SK-N-SH (cell line): ENCODE data around the gene CPXM1. TPM values are rescaled to one million over a fixed set of nuclear protein-coding genes. Genes with fewer than 3 reads are reported as not detected.

ENCODE experiments used
- CTCF ChIA-PET: fragments of 300-600, 350-600 bp; formaldehyde crosslinking; extraction: SDS; loops from one replicate; lab custom pipeline; 2021; lab: Yijun Ruan, JAX
- POLR2A ChIA-PET: fragments of 350-600 bp; sonication (Branson Sonifier 250); formaldehyde crosslinking; extraction: SDS; loops from one replicate; lab custom pipeline; 2020; ENCODE audit warnings: antibody characterized with exemption, inconsistent platforms; lab: Yijun Ruan, JAX
- DNase-seq: peaks from one replicate; pipeline ENCODE4 v3.0.0; 2012
- H2AFZ ChIP-seq: fragments of 200-600 bp; sonication (generic); 2 replicates; pipeline ENCODE4 v1.8.1; 2016; ENCODE audit warnings: antibody characterized with exemption, mild to moderate bottlenecking, low read depth
- H3F3A ChIP-seq: fragments of 200-600 bp; sonication (generic); replicated peaks from 2 replicates; pipeline ENCODE3; 2016; ENCODE audit warnings: antibody characterized with exemption, mild to moderate bottlenecking; ENCODE audit not compliant: insufficient read depth
- H3K27ac ChIP-seq, 2 experiments: fragments of 200-500 bp in 1 of 2; fragments of 200-600 bp in 1 of 2; sonication (Bioruptor generic) in 1 of 2; sonication (generic), shearing (Covaris generic) in 1 of 2; 2 replicates each; pipeline versions ENCODE4 v1.5.1 to v1.6.1; 2014 to 2016; ENCODE audit warnings: low read depth in 2 of 2, inconsistent platforms in 1 of 2, low read length in 1 of 2, mild to moderate bottlenecking in 1 of 2, mixed read lengths in 1 of 2
- H3K27me3 ChIP-seq: fragments of 200-600 bp; sonication (generic), shearing (Covaris generic); 2 replicates; pipeline ENCODE4 v1.6.1; 2016; ENCODE audit warnings: mixed run types; ENCODE audit not compliant: insufficient read depth
- H3K36me3 ChIP-seq, 2 experiments: fragments of 200-500 bp in 1 of 2; fragments of 200-600 bp in 1 of 2; sonication (Bioruptor generic) in 1 of 2; sonication (generic) in 1 of 2; replicated peaks in 1 of 2; 2 replicates each; pipeline versions ENCODE3 to v1.5.1; 2014 to 2016; ENCODE audit warnings: low read length in 1 of 2, mild to moderate bottlenecking in 1 of 2; ENCODE audit not compliant: insufficient read depth in 2 of 2, control insufficient read depth in 1 of 2
- H3K4me1 ChIP-seq, 2 experiments: fragments of 200-500 bp in 1 of 2; fragments of 200-600 bp in 1 of 2; sonication (Bioruptor generic) in 1 of 2; sonication (generic), shearing (Covaris generic) in 1 of 2; 2 replicates each; pipeline versions ENCODE4 v1.5.1 to v1.6.1; 2014 to 2016; ENCODE audit warnings: low read depth in 1 of 2, low read length in 1 of 2, mixed run types in 1 of 2; ENCODE audit not compliant: insufficient read depth in 2 of 2, control insufficient read depth in 1 of 2
- H3K4me2 ChIP-seq: fragments of 200-600 bp; sonication (generic), shearing (Covaris generic); 2 replicates; pipeline ENCODE4 v1.6.1; 2017; ENCODE audit warnings: mixed run types
- H3K4me3 ChIP-seq, 2 experiments: fragments of 200-500 bp in 1 of 2; fragments of 200-600 bp in 1 of 2; sonication (Bioruptor generic) in 1 of 2; sonication (generic), shearing (Covaris generic) in 1 of 2; 2 replicates each; pipeline versions ENCODE4 v1.5.1 to v1.8.1; 2014 to 2016; ENCODE audit warnings: low read depth in 2 of 2, inconsistent platforms in 1 of 2, low read length in 1 of 2, mild to moderate bottlenecking in 1 of 2, mixed read lengths in 1 of 2, moderate library complexity in 1 of 2
- H3K79me2 ChIP-seq: fragments of 200-600 bp; sonication (generic); 2 replicates; pipeline ENCODE4 v1.8.1; 2017; ENCODE audit warnings: mild to moderate bottlenecking; ENCODE audit not compliant: insufficient read depth
- H3K9ac ChIP-seq: fragments of 200-600 bp; sonication (generic); 2 replicates; pipeline ENCODE4 v1.6.1; 2017; ENCODE audit warnings: mixed run types
- H3K9me2 ChIP-seq: fragments of 200-600 bp; sonication (generic); 2 replicates; pipeline ENCODE4 v1.6.1; 2017; ENCODE audit warnings: mixed run types
- H3K9me3 ChIP-seq: fragments of 200-600 bp; sonication (generic); 2 replicates; pipeline ENCODE4 v1.6.1; 2017; ENCODE audit warnings: mixed run types, mild to moderate bottlenecking, moderate library complexity
- H4K20me1 ChIP-seq: fragments of 200-600 bp; sonication (generic); 2 replicates; pipeline ENCODE4 v1.6.1; 2017; ENCODE audit warnings: mild to moderate bottlenecking, mixed run types; ENCODE audit not compliant: insufficient read depth
- CHD2 ChIP-seq: fragments of 150-350 bp; IDR thresholded peaks from 2 replicates; pipeline ENCODE4 v1.6.1; 2018; ENCODE audit warnings: low read length; ENCODE audit not compliant: partially characterized antibody
- CTCF ChIP-seq: fragments of 200-600 bp; sonication (generic); IDR thresholded peaks from 2 replicates; pipeline ENCODE4 v1.6.1; 2017; ENCODE audit warnings: antibody characterized with exemption, mild to moderate bottlenecking, moderate library complexity
- FOXJ3 ChIP-seq: sonication (generic); formaldehyde crosslinking; IDR thresholded peaks from 2 replicates; pipeline ENCODE4 v1.5.1; 2020; ENCODE audit warnings: mild to moderate bottlenecking, missing genetic modification reagents
- GABPA ChIP-seq: IDR thresholded peaks from 2 replicates; pipeline ENCODE4 v1.4.0; 2012; ENCODE audit warnings: low read depth, mild to moderate bottlenecking
- GATA2 ChIP-seq: sonication (generic); formaldehyde crosslinking; IDR thresholded peaks from 2 replicates; pipeline ENCODE4 v1.5.0; 2020; ENCODE audit warnings: mild to moderate bottlenecking, missing genetic modification reagents
- MXI1 ChIP-seq: IDR thresholded peaks from 2 replicates; pipeline ENCODE4 v1.6.1; 2012; ENCODE audit warnings: mild to moderate bottlenecking, low read depth, low read length, improper control_type of control experiment
- NFIC ChIP-seq: IDR thresholded peaks from 2 replicates; pipeline ENCODE4 v1.4.0; 2012; ENCODE audit warnings: borderline replicate concordance
- NRF1 ChIP-seq: IDR thresholded peaks from 2 replicates; pipeline ENCODE4 v1.6.1; 2012; ENCODE audit warnings: low read depth, mild to moderate bottlenecking, low read length
- PBX3 ChIP-seq: IDR thresholded peaks from 2 replicates; pipeline ENCODE4; 2012
- RAD21 ChIP-seq: IDR thresholded peaks from 2 replicates; pipeline ENCODE4 v1.6.1; 2012; ENCODE audit warnings: mild to moderate bottlenecking, low read length
- RFX5 ChIP-seq: IDR thresholded peaks from 2 replicates; pipeline ENCODE4 v1.6.1; 2012; ENCODE audit warnings: mild to moderate bottlenecking, improper control_type of control experiment, low read length
- RXRA ChIP-seq: IDR thresholded peaks from 2 replicates; pipeline ENCODE4 v1.4.0; 2012; ENCODE audit warnings: low read depth, mild to moderate bottlenecking, borderline replicate concordance
- SIN3A ChIP-seq: IDR thresholded peaks from 2 replicates; pipeline ENCODE4 v1.6.1; 2012; ENCODE audit warnings: low read depth, mild to moderate bottlenecking, low read length, moderate library complexity, borderline replicate concordance
- SMC3 ChIP-seq: IDR thresholded peaks from 2 replicates; pipeline ENCODE4 v1.6.1; 2012; ENCODE audit warnings: low read depth, low read length, improper control_type of control experiment
- TEAD4 ChIP-seq: IDR thresholded peaks from 2 replicates; pipeline ENCODE4 v1.4.0; 2012; ENCODE audit warnings: mild to moderate bottlenecking, borderline replicate concordance; ENCODE audit not compliant: insufficient read depth
- USF1 ChIP-seq: IDR thresholded peaks from 2 replicates; pipeline ENCODE4 v1.4.0; 2012; ENCODE audit warnings: low read depth, borderline replicate concordance
- YY1 ChIP-seq: IDR thresholded peaks from 2 replicates; pipeline ENCODE4 v1.4.0; 2012; ENCODE audit warnings: low read depth, mild to moderate bottlenecking
- WGBS: methylation state at CpG from one replicate; pipeline ENCODE4 v1.1.6; 2017; ENCODE audit warnings: low lambda C conversion rate; 5-methylcytosine and 5-hydroxymethylcytosine counted together
- polyA plus RNA-seq, 3 experiments: library from polyadenylated mRNA; depleted of rRNA; stranded (reverse); fragments of >200 nt; gene quantifications; 2 replicates each; pipeline ENCODE4 v1.2.3, GENCODE V29; 2012
- TF ChIP-seq, protein P1 (sequence below): IDR thresholded peaks from 2 replicates; pipeline ENCODE4 v1.4.0; 2012; ENCODE audit warnings: low read depth
- TF ChIP-seq, protein P2 (sequence below): fragments of 150-350 bp; IDR thresholded peaks from 2 replicates; pipeline ENCODE4 v1.6.1; 2017; ENCODE audit warnings: antibody characterized with exemption, low read length, low read depth, borderline replicate concordance

Gene CPXM1
- polyA plus RNA-seq, 1 of the 3 experiments (the other 2 are of a cell fraction) = 99.9 TPM

DNA sequence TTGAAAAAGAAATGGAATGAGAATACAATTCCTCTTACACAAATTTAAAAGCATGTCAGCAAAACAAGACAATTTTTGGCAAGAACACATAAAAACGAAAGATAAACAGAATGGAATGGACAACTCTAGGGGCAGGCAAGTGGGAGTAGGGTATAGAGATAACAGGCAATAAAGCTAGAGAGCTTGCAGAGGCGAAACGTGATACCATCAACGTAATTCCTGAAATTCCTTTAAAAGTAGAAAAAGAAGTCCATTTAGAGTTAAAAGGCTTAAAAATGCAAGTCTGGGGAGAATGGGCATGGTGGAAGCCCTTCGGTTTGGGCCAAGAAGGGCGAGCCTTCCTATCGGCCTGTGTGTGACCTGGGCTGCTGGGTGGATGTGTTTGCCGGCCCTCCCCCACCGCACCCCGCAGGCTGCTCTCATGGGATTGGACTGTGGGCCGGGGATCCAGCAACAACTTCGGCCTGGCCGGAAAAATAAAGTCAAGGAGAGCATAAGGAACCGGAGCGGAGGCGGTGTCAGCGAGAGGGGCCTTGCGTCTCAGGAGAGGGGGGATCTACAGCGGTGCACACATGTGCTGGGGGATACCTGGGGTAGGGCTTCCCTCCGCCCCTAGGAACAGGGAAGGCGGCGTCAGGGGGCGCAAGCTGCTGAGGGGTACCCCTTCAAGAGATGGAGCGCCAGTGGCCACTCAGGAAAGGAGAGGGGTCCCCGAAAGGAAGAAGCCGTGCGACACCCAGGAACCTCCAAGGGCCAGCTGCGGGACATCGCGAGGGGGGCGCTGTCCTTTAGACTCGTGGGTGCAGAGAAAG is 19.9 kb upstream of the CPXM1 start:
- Histone ChIP-seq H3K9me2 (no peaks in the 10 kb centered on the region), H3K36me3 (no peaks in the 10 kb centered on the region), H3K79me2 (no peaks in the 10 kb centered on the region), H3K9ac (no peak overlapping the region), H2AFZ (no peak overlapping the region), H3K4me1 (peaks cover 4 to 5% of the 10 kb centered on the region in 2 experiments; a peak in 2 of 4 replicates), H3K27me3 (no peaks in the 10 kb centered on the region), H3K27ac (peak overlapping the region in 1 of 2 experiments; percentile 13; a peak in 2 of 4 replicates), H3K4me2 (peak overlapping the region; percentile 55; the same call in 1 of the 2 replicates), H3F3A (peaks cover 2% of the 10 kb centered on the region), H3K4me3 (no peak overlapping the region), H3K9me3 (no peaks in the 10 kb centered on the region), H4K20me1 (no peaks in the 10 kb centered on the region)
- ChIA-PET POLR2A (no interaction called here), CTCF (interaction anchor here (1.3 kb wide), 1 partner anchor 21 kb away, joined by 3 read pairs; no protein-coding TSS in a partner anchor)
- 77% methylated on average over 32 of the region's 32 CpGs for WGBS
- DNase-seq = no peak
- TF ChIP-seq RXRA (no peak), NFIC (peak; percentile 32; the same call in 1 of the 2 replicates), PBX3 (no peak)

DNA sequence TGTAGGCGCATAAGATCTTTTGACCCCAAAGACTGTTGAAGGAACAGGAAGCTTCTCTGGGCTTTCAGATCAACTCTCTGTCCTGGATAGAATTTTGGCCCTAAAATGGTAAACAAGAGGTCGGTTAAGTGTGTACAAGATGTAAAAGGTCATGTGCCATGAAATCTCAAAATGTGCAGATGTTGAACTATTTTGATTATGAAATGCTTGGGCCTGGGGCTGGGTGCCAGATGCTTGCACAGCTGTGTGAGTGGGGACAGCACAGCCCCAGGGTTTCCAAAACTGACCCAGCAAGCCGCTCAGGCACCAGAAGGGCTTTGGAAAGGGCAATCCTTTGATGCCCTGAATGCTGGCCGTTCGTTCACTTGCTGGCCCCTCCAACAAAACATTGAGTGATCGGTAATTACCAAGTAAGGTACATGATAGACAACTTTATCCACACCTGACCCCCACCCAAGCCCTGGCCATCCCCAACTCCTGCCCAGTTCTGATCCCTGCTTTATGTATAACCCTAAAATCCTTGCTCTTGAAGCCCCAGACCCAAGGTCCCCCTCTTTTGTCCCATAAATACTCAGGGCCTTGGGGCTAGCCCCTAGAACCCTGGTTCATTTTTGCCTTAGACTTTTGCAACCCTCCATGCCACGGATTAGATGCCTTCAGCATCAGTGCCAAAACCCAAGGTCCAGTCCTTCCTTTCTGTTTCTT is 17.6 kb upstream of the CPXM1 start:
- H3K36me3 ChIP-seq = no peaks in the 10 kb centered on the region
- ChIA-PET CTCF (no interaction called here), POLR2A (no interaction called here)
- no peak overlapping the region for H3K4me2 ChIP-seq
- H4K20me1 ChIP-seq = no peaks in the 10 kb centered on the region
- H3F3A ChIP-seq = peaks cover 13% of the 10 kb centered on the region
- H2AFZ ChIP-seq = no peak overlapping the region
- DNase-seq = peak; percentile 9
- H3K9ac ChIP-seq = no peak overlapping the region
- TF ChIP-seq PBX3 = no peak
- TF ChIP-seq SIN3A = no peak
- no peak for TF ChIP-seq MXI1
- TF ChIP-seq FOXJ3 (CRISPR knock-in tag) = no peak
- TF ChIP-seq RFX5 = no peak
- TF ChIP-seq NFIC = no peak
- TF ChIP-seq CTCF = no peak
- TF ChIP-seq GABPA = no peak
- TF ChIP-seq, protein P1, sequence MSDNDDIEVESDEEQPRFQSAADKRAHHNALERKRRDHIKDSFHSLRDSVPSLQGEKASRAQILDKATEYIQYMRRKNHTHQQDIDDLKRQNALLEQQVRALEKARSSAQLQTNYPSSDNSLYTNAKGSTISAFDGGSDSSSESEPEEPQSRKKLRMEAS = no peak
- TF ChIP-seq, protein P2, sequence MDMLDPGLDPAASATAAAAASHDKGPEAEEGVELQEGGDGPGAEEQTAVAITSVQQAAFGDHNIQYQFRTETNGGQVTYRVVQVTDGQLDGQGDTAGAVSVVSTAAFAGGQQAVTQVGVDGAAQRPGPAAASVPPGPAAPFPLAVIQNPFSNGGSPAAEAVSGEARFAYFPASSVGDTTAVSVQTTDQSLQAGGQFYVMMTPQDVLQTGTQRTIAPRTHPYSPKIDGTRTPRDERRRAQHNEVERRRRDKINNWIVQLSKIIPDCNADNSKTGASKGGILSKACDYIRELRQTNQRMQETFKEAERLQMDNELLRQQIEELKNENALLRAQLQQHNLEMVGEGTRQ = no peak
- no peak for TF ChIP-seq GATA2 (CRISPR knock-in tag)
- TF ChIP-seq USF1 = no peak
- TF ChIP-seq RAD21 = no peak
- TF ChIP-seq TEAD4 = no peak
- TF ChIP-seq CHD2 = no peak
- TF ChIP-seq SMC3 = no peak
- TF ChIP-seq NRF1 = no peak
- no peak for TF ChIP-seq YY1
- no peak overlapping the region for H3K4me3 ChIP-seq
- H3K27ac ChIP-seq = no peak overlapping the region
- H3K79me2 ChIP-seq = no peaks in the 10 kb centered on the region
- H3K27me3 ChIP-seq = no peaks in the 10 kb centered on the region
- no peaks in the 10 kb centered on the region for H3K9me2 ChIP-seq
- WGBS = 92% methylated on average over 7 of the region's 7 CpGs
- peaks cover 14 to 18% of the 10 kb centered on the region in 2 experiments; a peak in 2 of 4 replicates for H3K4me1 ChIP-seq
- H3K9me3 ChIP-seq = no peaks in the 10 kb centered on the region
